GM18511 (cell line): Measurements from ENCODE around the gene FN3KRP.

Experiments
- ATAC-seq: cut with Tn5 transposase; IDR thresholded peaks from one replicate; pipeline ENCODE4 v1.9.1; 2021; ENCODE audit warnings: mild to moderate bottlenecking, moderate library complexity; ENCODE audit not compliant: unreplicated experiment

The FN3KRP gene, protein sequence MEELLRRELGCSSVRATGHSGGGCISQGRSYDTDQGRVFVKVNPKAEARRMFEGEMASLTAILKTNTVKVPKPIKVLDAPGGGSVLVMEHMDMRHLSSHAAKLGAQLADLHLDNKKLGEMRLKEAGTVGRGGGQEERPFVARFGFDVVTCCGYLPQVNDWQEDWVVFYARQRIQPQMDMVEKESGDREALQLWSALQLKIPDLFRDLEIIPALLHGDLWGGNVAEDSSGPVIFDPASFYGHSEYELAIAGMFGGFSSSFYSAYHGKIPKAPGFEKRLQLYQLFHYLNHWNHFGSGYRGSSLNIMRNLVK

DNA sequence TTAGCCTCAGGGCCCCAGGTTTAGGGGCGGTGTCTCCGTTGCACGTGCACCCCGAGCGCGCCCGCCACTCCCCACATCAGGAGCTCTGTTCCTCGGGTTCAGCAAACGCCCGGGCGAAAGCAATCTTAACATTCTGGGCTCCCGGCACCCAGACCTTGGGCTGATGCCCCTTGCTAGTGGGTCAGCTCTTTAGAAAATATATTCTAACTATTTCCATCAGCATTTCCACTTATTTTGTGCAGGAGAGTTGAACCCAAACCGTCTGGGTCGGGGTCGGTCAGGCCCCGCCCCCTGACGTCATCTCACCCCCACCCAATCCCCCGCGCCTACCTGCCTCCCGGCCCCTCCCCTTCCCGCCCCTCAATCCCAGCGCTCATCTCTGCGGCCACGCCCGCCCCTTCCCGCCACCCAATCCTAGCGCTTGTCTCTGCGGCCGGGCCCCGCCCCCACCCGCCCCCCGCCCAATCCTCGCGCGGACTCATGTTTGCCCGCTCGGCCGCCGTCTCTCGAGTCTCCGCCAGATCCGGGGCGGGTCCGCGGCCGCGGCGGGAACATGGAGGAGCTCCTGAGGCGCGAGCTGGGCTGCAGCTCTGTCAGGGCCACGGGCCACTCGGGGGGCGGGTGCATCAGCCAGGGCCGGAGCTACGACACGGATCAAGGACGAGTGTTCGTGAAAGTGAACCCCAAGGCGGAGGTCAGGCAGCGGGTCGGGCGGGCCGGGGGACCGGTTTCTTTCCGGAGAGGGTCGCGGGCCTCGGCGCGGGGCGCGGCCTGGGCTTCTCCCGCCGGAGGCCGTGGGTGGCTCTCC, at the start of gene FN3KRP:
FN3KRP (plus strand) TSS at position 504 of the 808 bp plus-strand sequence; CDS start at position 554, 50 bp downstream.
- peak; percentile 79 for ATAC-seq

DNA sequence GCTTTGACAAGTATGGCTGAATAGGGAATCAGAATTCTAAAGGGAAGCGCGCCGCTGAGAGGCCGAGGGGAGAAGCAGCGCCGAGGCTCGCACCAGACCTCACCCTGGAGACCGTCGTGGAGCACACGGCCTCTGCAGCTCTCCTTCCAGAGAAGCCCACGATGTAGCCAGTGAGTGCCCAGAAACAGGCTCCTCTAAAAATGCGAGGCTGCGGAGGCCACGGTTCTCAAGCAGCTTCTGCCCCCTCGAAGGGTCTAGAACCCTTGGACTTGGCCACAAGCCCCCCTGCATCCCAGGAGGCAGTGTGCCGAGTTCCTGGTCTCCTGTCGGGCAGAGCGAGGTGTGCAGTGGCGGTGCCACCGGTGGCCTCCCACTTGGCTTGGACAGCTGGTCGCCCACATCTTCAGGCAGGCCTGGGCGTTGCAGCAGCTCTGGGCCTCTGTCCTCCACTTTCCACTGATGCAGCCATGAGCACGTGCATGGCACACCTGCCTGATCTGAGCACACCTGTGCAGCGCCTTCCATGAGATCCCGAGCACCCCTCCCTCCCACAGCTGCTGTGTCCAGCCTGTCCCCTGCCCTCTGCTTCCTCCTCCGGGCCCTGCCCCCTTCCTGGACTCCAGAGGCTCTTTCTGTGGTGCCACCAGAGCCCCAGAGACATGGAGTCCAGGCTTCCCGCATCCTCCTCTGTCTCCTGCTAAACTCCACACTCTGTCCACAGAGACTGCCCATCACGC, 49.4 kb upstream of the FN3KRP start:
- ATAC-seq, result no peak

DNA sequence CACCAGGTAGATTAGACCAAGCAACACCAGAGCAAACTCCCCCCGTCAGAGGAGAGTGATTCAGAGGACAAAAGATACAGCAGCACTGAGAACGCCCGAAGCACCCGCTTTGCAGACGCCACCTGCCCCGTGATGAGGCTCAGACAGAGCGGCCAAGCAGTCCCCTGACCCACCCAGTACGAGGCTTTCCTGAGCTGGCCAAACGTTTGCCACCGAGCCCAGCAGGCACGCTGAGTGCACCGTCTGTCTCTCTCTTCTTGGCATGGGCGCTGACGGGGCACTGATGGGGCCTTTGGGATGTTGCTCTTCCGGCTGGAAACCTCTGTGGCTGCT, 48.9 kb upstream of the FN3KRP start:
- ATAC-seq, result no peak

DNA sequence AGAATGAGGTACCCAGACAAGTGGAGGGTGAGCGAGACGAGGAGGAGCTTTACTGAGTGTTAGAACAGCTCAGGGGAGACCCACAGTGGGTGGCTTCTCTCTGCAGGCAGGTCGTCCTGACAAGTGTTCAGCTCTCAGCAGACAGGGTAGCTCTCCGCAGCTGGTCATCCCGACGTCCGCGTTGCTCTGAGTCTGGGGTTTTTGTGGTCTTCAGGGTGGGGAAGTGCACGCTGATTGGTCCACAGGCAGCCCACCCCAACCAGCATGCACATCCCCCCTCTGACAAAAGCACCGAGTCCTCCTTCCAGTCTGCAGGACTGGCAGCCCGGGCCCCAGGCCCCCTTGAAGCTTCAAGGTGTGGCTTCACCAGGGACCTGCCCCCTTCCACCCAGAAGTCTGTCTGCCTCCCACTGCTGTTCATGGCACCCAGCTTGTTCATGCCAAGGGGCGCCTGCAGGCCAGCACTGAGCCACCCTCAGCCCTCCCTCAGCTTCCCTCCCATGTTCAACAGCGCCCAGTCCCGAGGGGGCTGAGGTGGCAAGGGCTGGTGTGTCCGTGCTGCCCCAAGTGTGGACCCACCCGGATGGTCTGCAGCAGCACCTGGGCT, 48.4 kb upstream of the FN3KRP start:
- ATAC-seq, result no peak

GRCh38 chr17:82668631-82669099, 47.8 kb upstream of the FN3KRP start:
- ATAC-seq, result no peak

DNA sequence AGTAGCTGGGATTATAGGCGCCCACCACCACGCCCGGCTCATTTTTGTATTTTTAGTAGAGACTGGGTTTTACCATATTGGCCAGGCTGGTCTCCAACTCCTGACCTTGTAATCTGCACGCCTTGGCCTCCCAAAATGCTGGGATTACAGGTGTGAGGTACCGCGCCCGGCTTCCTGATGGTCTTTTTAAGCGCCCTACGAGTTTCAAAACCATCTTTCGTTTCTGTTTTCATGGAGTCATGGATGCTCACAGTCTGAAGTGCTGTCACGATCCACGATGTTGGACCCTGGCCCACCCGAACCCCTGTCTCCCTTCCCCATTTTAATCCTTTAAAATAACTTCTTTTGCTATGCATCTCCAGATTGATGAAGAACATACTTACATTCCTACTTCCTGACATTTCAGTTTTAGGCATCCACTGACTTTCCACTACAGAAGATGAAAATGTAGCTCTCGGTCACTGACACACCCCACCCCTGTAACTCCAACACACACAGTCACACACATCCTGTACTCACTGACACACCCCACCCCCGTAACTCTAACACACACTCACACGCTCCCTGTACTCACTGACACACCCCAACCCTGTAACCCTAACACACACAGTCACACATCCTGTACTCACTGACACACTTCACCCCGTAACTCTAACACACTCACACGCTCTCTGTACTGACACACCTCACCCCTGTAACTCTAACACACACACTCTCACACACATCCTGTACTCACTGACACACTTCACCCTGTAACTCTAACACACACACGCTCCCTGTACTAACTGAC, 45.6 kb upstream of the FN3KRP start:
- ATAC-seq, result no peak

DNA sequence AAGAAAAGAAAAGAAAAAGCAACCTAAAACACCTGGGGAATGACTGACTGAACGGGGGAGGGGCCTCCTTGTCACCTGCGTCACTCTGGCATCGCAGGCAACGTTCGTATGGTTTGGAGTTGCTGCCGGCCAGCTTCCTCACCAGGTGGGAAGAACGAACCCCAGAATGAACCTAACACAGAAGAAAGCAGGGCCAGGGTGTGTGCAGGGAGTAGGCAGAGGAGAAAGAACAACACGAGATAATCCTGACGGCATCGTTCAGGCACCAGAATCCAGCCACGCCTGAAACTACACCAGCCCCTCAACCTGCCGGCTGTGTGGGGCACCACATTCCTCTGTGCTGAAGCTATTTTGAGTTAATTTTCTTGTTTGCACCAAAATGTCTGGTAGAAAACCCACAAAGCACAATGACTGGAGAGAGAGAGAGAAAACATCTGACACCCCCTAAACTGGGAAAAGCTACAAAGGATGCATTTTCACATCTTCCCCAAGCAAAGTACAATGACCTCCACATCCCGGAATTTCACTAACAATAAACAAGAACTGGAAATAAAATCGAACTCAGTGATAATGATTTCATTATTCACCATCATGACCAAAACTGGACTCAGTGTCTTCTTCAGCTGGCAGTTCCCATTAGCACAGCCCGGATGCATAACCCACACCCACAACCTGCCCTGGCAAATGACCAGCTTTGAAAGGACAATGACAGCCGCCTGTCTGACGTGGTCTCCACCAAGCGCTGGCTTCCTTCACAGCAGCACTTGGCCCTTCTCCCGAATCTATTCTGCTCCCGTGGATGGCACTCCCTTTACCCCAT, 41.6 kb upstream of the FN3KRP start:
- ATAC-seq, result no peak

DNA sequence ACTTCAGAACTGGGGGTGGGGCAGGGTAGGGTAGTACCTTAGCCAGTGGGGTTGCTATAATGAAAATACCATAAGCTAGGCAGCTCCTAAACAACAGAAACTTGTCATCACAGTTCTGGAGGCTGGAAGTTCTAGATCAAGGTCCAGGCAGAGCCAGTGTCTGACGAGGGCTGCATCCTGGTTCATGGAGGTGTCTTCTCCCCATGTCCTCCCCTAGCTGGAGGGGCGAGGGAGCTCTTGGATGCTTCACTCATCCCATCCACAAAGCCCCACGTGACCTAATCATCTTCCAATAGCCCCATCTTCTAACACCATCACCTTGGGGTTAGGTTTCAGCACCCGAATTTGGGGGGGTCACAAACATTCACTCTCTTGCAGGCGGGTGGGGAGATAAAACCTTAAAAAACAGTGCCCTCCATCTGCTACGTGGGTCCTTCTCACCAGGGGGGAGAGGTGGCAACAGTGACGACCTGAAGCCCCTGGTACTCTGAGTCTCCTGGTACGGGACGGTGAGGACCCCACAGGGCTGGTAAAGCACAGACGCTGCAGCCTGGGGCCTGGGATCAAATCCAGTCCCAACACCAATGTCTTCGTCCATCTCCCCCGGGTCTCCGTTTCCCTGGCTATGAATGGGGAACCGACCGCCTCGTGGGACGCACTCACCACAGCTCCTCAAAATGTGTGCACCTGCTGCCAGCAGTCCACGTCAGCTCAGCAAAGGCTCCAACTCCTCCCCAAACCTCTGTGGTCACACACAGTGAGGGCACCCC, 40.8 kb upstream of the FN3KRP start:
- ATAC-seq, result no peak

DNA sequence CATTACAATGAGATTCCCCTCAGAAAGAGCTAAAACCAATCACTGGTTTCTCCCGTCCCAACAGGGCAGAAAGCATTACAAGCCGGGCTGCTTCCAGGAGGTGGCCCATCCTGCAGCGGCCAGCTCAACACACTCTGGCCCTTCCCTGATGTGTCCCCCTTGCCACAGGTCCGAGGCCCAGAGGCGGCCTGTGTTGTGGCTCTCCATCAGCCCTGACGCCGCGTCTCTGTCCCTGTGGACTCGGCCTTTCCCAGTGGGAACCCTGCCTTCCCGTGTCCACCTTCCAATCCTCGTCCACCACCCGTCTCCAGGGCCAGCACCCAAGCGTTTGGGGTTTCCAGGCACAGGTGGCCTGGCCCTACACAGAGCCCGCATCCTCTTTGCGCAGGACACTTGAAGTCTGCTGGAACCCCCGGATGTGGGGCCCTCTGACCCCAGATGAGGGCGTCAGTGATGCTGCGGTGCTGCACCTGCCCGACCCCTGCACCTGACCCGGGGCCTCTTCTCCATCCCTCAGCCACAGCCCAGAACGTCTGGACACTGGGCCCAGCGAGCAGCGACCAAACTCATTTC, 39.1 kb upstream of the FN3KRP start:
- no peak for ATAC-seq

DNA sequence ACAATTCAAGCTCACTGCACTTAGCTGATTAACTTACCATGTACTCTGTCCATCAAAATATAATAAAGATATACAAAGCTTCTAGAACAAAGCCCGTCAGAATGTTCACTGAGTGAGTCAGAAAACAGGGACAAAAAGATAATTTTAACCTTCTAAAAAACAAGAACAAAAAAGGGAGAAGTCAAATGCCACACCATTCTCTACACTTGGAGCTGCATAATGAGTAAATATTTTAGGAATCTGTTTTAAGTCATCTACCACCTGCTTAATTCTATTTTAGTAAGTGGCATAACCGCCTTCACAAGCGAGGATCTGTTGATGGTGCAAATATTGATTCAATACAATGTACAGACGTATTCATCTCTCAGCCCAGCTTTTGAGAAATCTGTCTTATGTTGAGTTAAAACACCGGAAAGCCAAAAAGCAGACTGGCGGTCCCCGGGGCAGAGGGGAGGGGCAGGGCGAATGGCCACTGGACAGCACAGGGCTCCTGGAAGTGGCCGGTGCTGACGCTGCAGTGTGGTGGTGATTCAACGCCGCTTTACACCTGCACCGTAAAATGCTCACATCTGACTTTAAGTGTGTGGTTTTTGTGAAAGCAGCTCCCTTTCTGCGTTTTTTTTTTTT, 38.1 kb upstream of the FN3KRP start:
- no peak for ATAC-seq

- no peak for ATAC-seq
Measured at GRCh38 chr17:82679586-82680465, 36.7 kb upstream of the FN3KRP start.

GRCh38 chr17:82681547-82681946, 35.0 kb upstream of the FN3KRP start:
- no peak for ATAC-seq

DNA sequence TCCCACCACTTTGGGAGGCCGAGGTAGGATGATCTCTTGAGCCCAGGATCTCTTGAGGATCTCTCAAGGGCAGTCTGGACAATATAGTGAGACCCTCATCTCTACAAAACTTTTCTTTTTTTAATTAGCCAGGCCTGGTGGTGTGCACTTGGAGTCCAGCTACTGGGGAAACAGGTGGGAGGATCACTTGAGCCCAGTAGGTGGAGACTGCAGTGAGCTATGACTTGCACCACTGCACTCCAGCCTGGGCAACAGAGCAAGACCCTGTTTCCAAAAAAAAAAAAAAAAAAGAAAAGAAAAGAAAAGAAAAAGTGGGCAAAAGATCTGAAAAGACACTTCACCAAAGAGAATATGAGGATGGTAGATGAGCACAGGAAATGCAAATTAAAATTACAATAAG, 33.0 kb upstream of the FN3KRP start:
- ATAC-seq, result no peak

DNA sequence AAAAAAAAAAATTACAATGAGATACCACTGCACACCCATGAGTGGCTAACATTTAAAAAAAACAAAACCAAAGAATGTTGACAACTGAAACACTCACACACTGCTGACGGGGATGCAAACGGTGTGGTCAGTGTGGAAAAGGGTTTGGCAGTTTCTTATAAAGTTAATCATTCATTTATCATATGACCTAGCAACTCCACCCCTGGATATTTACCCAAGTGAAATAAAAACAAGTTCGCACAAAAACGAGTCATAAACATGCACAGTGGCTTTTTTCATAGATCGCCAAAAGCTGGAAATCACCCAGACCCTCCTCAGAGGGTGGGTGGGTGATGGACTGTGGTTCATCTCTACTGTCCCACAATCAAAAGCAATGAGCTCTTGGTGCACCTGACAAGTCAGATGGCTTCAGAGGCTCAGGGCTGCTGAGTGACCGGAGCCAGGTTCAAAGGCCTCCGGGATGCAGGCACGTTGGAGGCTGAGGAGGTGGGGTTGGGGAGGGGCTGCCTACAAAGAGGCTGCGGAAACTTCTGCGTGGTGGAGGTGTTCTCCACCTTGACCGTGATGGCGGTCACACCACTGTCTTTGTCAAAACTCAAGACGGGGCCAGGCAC, 32.2 kb upstream of the FN3KRP start:
- no peak for ATAC-seq

GRCh38 chr17:82685291-82685690, 31.2 kb upstream of the FN3KRP start:
- ATAC-seq, result no peak
